COLO829 (cell line): ENCODE results near the gene PHOX2A.
"Not testable (repeated sequence)": the region's sequence is repeated elsewhere in the genome, so short reads cannot be mapped to it uniquely, and the experiment has no call there.

Experiments used
- DNase-seq: peaks from one replicate; pipeline ENCODE4 v3.0.0; 2012; ENCODE audit warnings: low spot score

The PHOX2A gene

DNA sequence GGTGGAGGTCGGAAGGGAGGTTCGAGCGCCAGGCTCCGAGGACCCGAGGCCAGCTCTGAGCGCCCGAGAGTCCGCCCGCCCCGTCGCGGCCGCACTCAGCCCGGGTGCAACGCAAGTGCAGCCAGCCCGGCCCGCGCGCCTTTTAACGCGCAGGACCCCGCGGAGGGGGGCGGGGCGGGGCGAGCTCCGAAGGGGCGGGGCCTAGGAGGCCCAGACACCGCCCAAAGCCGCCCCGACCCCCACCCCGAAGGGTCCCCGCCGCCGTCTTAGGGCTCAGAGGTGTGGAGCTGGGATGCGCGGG lies at the start of gene PHOX2A:
PHOX2A (minus strand) TSS at position 117 of the 301 bp plus-strand sequence. CDS start 172 bp downstream, outside the sequence.
- DNase-seq: no peak

DNA sequence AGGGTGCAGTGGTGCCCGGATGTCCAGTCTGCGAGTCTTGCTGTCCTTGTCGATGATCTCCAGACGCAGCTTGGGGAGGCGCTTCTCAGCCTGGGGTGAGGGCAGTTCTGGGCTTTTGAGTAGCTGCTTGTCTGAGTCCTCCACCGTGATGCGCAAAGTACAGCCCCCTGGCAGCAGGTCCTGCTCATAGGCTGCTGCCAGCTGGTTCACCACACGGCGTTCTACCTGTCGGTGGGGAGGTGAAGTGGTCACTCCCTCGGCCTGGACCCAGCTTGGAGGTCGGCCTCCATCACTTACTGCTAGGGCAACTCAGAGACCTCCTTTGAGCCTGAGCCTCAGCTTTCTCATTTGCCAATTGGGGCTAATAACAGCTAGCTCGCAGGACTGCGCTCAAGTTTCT lies 49.4 kb upstream of the PHOX2A start:
- DNase-seq: no peak

DNA sequence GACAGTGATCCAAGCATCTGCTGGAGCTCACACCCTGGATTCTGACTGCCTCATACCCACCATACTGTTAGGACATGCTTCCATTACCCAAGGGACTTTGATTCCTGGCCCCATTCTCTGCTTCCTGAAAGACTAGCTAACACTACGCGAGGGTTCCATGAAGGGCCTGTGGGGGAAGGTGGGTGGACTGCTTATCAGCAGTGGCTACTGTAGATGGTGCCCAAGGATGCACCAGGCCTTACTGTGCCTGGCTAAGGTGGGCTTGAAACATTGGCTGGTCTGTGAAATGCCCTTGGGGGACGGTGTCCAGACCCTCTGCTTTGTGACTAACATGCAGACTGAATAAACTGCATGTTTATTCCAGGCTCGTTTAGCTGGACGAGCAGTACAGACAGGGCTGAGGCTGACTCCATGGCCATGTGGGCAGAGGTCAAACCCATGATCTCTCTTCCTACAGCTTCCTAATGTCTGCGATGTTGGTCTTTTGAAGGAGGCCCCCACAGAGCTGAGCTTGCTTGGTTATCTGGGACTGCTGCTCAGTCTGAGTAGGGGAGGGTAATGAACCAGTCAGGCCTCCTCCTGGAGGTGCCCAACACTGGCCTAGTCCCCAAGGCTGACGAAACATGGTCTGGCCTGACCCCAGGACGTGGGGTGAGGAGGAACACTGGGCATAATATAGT lies 48.3 kb upstream of the PHOX2A start:
- no peak for DNase-seq

DNA sequence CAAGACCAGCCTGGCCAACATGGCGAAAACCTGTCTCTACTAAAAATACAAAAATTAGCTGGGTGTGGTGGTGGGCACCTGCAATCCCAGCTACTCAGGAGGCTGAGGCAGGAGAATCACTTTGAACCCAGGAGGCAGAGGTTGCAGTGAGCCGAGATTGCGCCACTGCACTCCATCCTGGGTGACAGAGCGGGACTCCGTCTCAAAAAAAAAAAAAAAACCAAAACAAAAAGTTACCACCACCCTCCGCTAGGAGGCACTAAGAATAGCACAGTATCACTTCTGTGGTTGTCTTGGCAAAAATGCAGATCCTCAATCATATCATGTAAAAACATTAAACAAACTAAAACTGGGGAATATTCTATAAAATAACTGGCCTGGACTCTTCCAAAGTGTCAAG lies 46.8 kb upstream of the PHOX2A start:
- not testable (repeated sequence) for DNase-seq

DNA sequence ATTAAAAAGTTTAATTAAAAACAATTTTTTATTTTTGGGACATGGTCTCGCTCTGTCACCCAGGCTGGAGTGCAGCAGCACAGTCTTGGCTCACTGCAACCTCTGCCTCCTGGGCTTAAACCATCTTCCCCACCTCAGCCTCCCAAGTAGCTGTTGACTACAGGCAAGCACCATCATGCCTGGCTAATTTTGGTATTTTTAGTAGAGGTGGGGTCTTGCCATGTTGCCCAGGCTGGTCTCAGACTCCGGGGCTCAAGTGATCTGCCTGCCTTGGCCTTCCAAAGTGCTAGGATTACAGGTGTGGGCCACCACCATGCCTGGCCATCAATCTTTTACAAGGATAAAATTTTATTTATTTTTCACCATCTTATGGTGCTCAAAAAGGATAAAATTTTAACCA lies 43.3 kb upstream of the PHOX2A start:
- no peak for DNase-seq

DNA sequence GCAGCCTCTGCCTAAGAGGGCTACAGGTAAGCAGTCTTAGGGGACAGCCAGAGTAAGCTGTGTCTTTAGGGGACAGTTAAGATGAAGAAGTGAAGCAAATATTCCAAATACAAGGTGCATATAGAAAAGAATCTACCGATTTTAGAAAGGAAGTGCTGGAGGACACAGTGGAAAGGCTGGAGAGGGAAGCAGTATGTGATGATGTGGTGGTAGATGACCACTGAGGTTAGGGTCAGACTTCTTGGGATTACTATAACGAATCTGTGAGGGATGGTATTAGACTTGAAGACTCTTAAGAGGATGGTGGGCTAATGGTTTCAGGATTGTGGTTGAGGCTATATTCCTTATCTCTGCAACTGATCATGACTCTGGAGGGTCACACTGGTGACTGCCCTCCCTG lies 40.0 kb upstream of the PHOX2A start:
- DNase-seq: no peak

DNA sequence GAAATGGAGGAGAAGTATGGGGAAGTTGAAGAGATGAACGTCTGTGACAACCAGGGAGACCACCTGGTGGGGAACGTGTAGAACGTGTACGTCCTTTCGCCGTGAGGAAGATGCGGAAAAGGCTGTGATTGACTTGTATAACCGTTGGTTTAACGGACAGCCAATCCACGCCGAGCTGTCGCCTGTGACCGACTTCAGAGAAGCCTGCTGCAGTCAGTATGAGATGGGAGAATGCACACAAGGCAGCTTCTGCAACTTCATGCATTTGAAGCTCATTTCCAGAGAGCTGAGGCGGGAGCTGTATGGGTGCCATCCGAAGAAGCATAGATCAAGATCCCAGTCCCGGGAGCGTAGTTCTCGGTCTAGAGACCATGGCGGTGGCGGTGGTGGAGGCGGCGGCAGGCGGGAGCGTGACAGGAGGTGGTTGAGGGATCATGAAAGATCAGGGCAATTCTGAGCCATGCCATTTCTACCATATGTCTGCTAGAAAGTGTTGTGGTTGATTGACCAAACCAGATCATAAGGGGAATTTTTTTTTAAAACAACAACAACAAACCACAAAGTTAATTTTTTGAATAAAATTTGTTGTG lies 36.8 kb upstream of the PHOX2A start:
- no peak for DNase-seq

DNA sequence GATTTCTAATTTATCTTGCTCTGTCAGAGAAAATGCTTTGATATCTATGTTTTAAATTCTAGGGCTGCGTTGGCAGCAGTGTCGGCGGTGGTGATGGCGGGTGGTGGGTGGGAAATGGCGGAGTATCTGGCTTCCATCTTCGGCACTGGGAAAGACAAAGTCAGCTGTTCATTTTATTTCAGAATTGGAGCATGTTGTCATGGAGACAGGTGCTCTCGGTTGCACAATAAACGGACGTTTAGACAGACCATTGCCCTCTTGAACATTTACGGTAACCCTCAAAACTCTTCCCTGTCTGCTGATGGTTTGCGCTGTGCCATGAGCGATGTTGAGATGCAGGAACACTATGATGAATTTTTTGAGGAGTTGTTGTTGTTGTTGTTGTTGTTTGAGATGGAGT lies 36.1 kb upstream of the PHOX2A start:
- no peak for DNase-seq

DNA sequence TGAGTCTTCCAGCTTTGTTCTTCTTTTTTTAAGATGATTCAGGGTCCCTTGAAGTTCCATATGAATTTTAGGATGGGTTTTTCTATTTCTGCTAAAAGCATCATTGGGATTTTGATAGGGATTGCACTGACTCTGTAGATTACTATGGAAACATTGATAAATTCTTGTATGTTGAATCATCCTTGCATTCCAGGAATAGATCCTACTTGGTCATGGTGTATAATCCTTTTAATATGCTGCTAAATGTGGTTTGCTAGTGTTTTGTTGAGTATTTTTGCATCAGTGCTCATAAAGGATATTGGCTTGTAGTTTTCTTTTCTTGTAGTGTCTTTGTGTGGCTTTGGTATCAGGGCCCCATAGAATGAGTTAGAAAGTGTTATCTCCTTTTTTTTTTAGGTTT lies 34.9 kb upstream of the PHOX2A start:
- DNase-seq: no peak

DNA sequence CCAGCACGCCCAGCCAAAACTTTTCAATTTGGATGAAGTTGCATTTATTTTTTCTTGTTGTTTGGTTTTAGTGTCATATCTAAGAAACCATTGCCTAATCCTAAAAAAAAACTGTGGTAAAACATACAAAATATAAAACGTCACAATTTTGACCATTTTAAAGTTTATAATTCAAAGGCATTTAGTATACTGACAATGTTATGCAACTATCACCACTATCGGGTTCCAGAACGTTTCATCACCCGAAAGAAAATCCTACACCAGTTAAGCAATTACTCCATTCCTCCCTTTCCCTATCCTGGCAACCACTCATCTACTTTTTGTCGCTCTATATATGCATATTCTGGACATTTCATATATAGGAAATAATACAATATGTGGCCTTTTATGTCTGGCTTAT lies 30.5 kb upstream of the PHOX2A start:
- no peak for DNase-seq

DNA sequence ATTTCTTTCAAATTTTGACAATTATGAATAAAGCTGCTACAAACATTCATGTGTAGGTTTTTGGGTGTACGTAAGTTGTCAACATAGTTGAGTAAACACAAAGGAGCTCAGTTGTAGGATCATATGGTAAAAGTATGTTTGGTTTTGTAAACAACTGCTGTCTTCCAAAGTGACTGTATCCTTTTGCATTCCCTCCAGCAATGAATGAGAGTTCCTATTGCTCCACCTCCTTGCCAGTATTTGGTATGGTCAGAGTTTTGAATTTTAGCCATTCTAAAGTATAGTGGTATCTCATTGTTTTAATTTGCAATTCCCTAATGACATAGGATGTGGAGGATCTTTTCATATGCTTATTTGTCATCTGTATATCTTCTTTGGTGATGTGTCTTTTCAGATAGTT lies 28.0 kb upstream of the PHOX2A start:
- no peak for DNase-seq

DNA sequence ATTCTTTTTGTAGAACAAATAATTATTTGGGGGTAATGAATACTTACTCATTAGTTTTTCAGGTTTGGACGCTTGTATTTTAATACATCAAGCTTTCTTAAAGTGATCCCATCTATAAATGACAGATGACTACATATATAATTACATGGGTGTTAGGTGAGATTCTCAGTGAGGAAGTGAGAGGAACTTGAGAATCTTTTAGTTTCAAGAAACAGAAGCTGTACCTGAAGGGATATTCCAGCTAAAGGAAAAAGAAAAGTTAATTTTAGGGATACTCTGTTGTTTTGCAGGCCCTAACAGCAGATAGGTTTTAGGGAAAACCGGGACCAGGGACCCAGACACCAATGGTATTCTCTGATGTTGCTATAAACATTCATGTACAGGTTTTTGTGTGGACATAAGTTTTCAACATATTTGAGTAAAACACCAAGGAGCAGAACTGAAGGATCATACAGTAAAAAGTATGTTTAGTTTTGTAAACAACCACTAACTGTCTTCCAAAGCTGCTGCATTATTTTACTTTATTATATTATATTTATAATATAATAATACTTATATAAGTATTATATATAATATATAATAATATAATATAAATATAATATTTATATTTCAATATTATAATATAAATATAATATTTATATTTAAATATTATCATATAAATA lies 24.1 kb upstream of the PHOX2A start:
- DNase-seq: no peak

DNA sequence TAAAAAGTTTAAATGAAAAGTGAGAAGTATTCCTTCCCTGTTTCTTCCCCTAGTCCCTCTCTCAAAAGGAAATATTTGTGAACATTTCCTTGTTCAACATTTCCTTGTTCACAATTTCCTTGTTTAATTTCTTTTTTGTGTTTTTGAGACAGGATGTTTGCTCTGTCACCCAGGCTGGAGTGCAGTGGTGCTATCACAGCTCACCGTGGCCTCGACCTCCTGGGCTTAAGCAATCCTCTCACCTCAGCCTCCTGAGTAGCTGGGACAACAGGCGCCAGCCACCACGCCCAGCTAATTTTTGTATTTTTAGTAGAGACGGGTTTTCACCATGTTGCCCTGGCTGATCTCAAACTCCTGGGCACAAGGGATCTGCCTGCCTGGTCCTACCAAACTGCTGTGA lies 23.0 kb upstream of the PHOX2A start:
- DNase-seq: not testable (repeated sequence)

DNA sequence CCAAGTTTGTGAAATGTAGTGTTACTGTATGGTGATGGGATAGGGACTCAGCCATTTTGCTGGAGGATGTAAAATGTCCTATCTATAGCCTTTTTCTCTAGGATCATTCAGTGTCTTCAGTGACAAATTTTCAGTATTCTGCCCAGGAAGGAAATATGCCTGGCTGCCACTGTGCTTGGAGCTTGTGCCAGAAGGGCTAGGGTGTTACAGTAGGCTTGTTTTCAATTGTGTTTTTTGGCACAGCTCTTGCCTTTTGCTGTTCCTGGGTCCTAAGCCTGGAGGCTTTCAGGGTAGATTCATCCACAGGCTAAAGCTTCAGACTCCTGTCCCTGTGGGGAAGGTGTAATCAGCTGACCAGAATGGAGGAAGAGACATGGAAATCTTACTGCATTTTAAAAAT lies 22.0 kb upstream of the PHOX2A start:
- DNase-seq: no peak

DNA sequence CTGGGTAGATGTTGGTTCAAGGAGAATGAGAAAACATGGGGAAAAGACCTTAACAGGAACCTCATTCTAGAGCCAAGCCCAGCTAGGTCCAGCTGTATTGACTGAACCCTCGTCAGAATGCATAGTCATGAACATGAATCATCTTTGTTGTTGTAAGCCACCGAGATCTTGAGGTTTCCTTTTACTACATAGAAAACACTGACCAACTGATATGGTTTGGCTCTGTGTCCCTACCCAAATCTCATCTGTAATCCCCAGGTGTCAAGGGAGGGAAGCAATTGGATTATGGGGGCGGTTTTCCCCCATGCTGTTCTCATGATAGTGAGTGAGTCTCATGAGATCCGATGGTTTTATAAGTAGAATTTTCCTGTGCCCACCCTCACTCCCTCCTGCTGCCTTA lies 19.4 kb upstream of the PHOX2A start:
- no peak for DNase-seq

DNA sequence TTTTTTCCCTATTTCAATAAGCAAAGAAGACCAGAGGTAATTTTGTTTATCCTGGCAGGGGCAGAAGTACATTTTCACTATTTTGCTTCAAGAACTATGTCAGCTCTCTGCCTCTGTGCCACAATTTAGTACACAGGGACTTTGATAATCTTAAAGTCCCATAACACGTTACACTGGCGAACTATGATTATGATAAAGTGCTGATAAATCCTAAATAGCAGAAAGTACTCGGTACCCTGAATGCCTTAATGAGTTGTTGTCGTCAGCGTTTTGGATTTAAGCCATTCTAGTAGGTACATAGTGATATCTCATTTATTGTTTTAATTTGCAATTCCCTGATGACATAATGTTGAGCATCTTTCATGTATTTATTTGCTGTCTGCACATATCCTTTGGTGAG lies 16.6 kb upstream of the PHOX2A start:
- no peak for DNase-seq

DNA sequence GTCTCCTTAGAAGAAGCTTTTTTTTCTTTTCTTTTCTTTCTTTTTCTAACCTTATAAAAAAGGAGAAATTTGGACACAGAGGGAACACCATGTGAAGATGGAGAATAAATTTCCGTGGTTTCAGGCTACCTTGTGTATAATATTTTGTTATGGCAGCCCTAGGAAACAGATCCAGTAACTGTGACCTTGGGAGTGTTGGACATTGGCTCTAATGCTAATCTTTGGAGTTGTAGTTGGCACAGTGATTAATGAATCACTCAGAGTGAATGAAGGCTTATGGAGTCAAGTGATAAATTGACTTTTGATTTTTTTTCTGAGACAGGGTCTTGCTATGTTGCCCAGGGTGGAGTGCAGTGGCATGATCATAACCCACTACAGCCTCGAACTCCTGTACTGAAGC lies 15.5 kb upstream of the PHOX2A start:
- DNase-seq: no peak

DNA sequence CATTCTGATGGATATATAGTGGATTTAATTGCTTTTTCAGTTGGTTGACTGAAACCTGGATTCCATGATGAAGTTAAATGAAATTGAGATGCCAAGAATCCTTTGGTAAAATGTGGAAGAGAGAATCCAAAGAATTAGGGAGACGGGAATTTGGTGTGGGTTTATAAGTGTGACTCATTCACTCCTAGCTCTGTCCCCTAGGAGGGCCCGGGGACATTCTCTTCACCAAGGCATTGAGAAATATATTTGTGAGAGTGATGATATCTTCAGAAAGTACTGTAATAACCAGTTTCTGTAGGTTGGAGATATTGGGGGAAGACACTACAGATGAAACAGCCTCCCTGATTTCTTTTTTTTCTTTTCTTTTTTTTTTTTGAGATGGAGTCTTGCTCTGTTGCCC lies 13.6 kb upstream of the PHOX2A start:
- DNase-seq: no peak

DNA sequence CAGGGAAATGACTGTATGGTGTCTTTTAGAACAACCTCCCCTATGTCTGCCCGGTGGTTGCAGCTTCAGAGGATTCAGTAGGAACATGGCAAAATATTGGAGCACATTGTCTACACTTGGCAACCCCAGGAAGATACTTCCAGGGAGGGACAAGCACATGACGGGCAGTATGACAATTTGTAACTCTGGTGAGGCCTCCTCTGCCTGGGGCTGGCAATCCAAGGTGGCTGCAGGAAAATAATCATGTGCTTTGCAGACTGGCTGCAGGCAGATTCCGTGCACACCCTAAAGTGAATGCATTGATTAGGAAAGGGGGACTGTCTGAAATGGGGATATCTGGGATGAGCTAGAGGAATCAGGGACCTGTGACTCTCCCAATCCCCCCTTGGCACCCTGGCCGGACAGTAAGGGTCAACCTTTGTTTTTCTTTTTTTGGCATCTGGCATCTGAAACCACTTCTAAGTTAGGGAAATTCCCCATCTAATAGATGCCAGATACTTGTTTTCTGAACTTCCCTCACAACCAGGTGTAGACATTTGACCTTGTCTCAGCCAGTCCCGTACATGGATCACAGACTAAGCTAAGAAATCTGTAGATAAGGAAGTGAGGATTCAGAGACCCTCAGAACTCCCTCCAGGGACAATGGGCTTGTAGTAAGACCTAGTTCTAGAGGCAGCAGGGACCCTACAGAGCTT lies 10.5 kb upstream of the PHOX2A start:
- no peak for DNase-seq

DNA sequence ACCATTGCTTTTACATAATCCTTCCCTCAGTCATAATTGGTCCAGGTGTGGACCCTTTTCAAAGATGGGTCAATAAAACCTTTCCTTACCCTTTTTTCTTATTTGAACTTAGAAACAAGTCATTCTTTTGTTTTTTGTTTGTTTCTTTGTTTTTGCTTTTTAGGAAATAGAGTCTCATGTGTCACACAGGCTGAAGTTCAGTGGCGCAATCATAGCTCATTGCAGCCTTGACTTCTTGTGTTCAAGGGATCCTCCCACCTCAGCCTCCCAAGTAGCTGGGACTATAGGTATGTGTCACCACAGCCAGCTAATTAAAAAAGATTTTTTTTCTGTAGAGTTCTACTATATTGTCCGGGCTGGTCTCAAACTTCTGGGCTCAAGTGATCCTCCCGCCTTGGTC lies 9.4 kb upstream of the PHOX2A start:
- DNase-seq: no peak

DNA sequence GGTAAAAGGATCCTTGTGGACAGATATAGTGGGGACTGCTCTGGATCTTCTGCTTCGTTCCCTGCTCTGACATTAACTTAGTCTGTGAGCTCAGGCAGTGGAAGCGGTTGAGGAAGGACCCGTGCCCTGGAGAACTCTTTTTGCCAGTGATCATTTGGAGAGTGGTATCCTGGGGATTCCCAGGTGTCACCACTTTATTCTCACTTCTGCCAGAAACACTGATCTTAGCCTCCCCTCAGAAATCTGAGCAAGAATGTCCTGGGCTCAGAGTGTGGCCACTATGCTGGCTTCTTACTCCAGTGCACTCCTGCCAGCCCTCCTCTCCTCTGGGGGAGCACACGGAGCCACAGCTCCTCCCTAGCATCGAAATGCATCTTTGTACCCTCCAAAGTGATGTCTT lies 7.6 kb upstream of the PHOX2A start:
- DNase-seq: no peak

DNA sequence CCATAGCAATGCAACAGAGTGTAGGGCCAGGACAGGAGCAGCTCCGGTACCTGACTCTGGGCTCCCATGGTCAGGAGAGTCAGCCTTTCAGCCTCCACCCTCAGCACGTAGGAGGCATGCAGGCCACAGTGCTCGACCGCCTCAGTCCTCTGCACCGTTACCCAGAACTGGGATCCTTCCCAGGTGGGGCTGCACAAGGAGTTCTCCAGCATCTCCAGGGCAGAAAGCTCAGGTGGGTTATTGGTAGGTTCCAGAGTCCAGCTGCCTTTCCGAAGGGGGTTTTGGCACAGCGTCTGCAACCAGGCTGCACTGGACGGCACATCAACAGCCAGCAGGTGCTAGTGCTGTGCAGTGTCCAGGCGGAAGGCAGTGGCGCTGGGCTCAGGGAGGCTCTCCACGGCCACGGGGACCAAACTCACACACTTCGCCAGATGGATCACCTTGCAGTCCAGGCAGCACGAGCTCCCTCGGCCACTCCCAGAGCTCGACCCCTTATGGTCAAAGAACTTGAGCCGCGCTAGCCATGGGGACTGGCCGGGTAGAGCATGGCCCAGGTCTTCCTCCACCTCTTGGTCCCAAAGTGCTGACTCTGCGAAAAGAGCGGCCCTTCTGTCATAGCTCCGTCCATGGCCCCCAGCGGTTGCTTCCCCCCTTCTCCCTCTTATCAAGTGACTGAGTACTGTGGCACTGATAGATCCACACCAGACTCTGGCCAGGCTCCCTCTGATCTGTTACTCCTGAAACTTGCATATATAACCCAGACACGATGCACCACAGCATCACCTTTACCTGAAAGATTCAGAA lies 6.9 kb upstream of the PHOX2A start:
- DNase-seq: no peak

DNA sequence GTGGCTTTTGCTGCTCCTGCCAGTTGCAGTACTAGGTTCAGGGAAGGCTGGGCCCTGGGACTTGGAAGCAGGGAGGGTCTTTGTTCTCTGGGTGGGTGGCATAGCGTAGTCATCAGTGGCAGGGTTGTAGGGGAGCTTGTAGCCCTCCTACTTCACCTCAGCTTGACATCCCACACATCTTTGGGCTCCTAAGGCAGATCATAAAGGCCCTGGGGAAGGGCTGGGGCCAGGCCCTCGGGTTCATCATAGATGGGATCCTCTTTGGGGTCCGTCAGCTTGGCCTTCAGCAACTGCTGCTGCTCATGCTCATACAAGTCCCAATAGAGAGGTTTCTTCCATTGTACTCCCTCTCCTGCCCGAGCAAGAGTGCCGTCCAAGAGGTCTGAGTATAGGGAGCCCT lies 6.0 kb upstream of the PHOX2A start:
- DNase-seq: no peak
